Sigmoid colon (tissue), 4 donors: Measurements from ENCODE around the gene NTRK3.

Experiments used
- CTCF ChIP-seq, 4 experiments: fragments of 450-650 bp in 3 of 4; fragments of 200-600 bp in 1 of 4; IDR thresholded peaks; one replicate each; pipeline ENCODE4 v1.5.1; 2016 to 2019; ENCODE audit warnings: antibody characterized with exemption in 4 of 4, mild to moderate bottlenecking in 3 of 4, moderate library complexity in 2 of 4
- EP300 ChIP-seq, 4 donors: sonication (generic); formaldehyde crosslinking; IDR thresholded peaks; one replicate each; pipeline ENCODE4 v1.6.1; 2017; ENCODE audit warnings: antibody characterized with exemption in 4 of 4

GRCh38 chr15:87971076-87971475 is 285.5 kb downstream of the NTRK3 start:
- TF ChIP-seq EP300 (IDR thresholded peaks at IDR 0.05), result no peak
- no peak for TF ChIP-seq CTCF (IDR thresholded peaks at IDR 0.05)
